ENCODE results near the gene SHB. TPM values are rescaled to one million over a fixed set of nuclear protein-coding genes. Genes with fewer than 3 reads are reported as not detected.

The SHB gene
- total RNA-seq, 1 experiment from 2014 or later, result 20.7 TPM

GRCh38 chr9:38086496-38086895 lies 17.5 kb upstream of the SHB start:
- Histone ChIP-seq H3K27ac (ENCODE audit: low read depth, low read length, poor library complexity, severe bottlenecking) (no peak overlapping the region), H3K36me3 (ENCODE audit: insufficient read depth, low read length, poor library complexity, severe bottlenecking) (no peaks in the 10 kb centered on the region), H3K4me3 (ENCODE audit: low read depth, low read length, poor library complexity, severe bottlenecking) (no peak overlapping the region), H3K27me3 (replicated peaks; ENCODE audit: insufficient read depth, low read depth, low read length, poor library complexity) (no peaks in the 10 kb centered on the region), H3K4me1 (ENCODE audit: insufficient read depth, low read length, poor library complexity, severe bottlenecking) (peaks cover 8% of the 10 kb centered on the region), H3K9me3 (ENCODE audit: low read depth, low read length, poor library complexity, severe bottlenecking) (no peaks in the 10 kb centered on the region)
- CTCF ChIA-PET, result interaction anchor here (0.6 kb wide), 1 partner anchor 59 kb away, joined by 3 read pairs; no protein-coding TSS in a partner anchor
- intact Hi-C loops (cut with micrococcal nuclease; ENCODE audit: unreplicated experiment), result loop anchor here (5.0 to 10.0 kb wide), 3 partner anchors 178 to 318 kb away; no protein-coding TSS in a partner anchor
- no TSS peak for BruUV-seq (replicated peaks)
- no peak for DNase-seq (ENCODE audit: low spot score)
- TF ChIP-seq EZH2 (IDR thresholded peaks at IDR 0.05; ENCODE audit: borderline replicate concordance, low read depth, low read length, poor library complexity, severe bottlenecking) (no peak), CTCF (conservative IDR thresholded peaks at IDR 0.05; ENCODE audit: low read depth, low read length) (no peak)
- POLR2A ChIA-PET (ENCODE audit: low non-redundant PET), result no interaction called here

DNA sequence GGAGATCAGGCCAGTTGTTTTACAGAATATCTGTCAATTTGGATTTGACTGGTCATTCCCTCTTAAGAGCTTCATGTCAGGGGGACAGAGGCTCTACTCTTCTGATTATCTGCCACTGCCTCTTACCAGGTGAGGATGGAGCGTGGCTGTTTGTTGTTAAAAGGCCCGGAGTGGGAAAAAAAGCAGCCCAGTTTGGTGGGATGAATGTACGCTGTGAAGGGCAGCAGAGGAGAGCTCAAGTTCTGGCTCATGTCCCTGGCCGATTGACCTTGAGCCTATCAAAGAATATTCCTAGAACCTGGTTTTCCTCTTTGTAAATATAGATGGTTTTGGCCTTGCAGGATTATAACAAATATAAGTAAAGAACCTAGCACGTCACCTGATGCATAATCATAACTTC lies 16.3 kb upstream of the SHB start:
- Histone ChIP-seq H3K4me3 (ENCODE audit: low read depth, low read length, poor library complexity, severe bottlenecking) (no peak overlapping the region), H3K27me3 (replicated peaks; ENCODE audit: insufficient read depth, low read depth, low read length, poor library complexity) (no peaks in the 10 kb centered on the region), H3K9me3 (ENCODE audit: low read depth, low read length, poor library complexity, severe bottlenecking) (no peaks in the 10 kb centered on the region), H3K27ac (ENCODE audit: low read depth, low read length, poor library complexity, severe bottlenecking) (no peak overlapping the region), H3K36me3 (ENCODE audit: insufficient read depth, low read length, poor library complexity, severe bottlenecking) (no peaks in the 10 kb centered on the region), H3K4me1 (ENCODE audit: insufficient read depth, low read length, poor library complexity, severe bottlenecking) (peaks cover 8% of the 10 kb centered on the region)
- ChIA-PET CTCF (no interaction called here), POLR2A (ENCODE audit: low non-redundant PET) (no interaction called here)
- DNase-seq (ENCODE audit: low spot score), result no peak
- BruUV-seq (replicated peaks), result no TSS peak
- intact Hi-C loops (cut with micrococcal nuclease; ENCODE audit: unreplicated experiment), result loop anchor here (5.0 to 10.0 kb wide), 3 partner anchors 179 to 319 kb away; no protein-coding TSS in a partner anchor
- no peak for TF ChIP-seq EZH2 (IDR thresholded peaks at IDR 0.05; ENCODE audit: borderline replicate concordance, low read depth, low read length, poor library complexity, severe bottlenecking)
- TF ChIP-seq CTCF (conservative IDR thresholded peaks at IDR 0.05; ENCODE audit: low read depth, low read length), result no peak

DNA sequence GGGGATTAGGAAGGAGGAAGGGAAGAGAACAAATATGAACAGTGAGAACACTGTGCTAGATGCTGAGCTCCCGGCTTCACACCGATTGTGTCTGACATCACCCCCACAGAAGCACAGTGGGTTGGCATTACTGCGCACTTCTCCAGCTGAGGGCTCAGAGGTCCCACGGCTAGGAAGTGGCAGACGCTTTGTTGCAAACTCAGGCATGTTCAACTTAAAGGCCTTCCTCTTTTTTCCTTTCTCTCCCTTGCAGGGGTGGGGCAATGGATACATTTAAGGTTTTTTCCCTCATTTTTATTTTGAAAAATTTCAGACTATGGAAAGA lies 15.5 kb upstream of the SHB start:
- ChIA-PET POLR2A (ENCODE audit: low non-redundant PET) (no interaction called here), CTCF (no interaction called here)
- no peak for DNase-seq (ENCODE audit: low spot score)
- no peaks in the 10 kb centered on the region for H3K36me3 ChIP-seq (ENCODE audit: insufficient read depth, low read length, poor library complexity, severe bottlenecking)
- no TSS peak for BruUV-seq (replicated peaks)
- no peaks in the 10 kb centered on the region for H3K9me3 ChIP-seq (ENCODE audit: low read depth, low read length, poor library complexity, severe bottlenecking)
- no peaks in the 10 kb centered on the region for H3K27me3 ChIP-seq (replicated peaks; ENCODE audit: insufficient read depth, low read depth, low read length, poor library complexity)
- TF ChIP-seq EZH2 (IDR thresholded peaks at IDR 0.05; ENCODE audit: borderline replicate concordance, low read depth, low read length, poor library complexity, severe bottlenecking) (no peak), CTCF (conservative IDR thresholded peaks at IDR 0.05; ENCODE audit: low read depth, low read length) (no peak)
- H3K4me3 ChIP-seq (ENCODE audit: low read depth, low read length, poor library complexity, severe bottlenecking), result no peak overlapping the region
- no peak overlapping the region for H3K27ac ChIP-seq (ENCODE audit: low read depth, low read length, poor library complexity, severe bottlenecking)
- intact Hi-C loops (cut with micrococcal nuclease; ENCODE audit: unreplicated experiment), result loop anchor here (10.0 kb wide), 2 partner anchors 180 to 320 kb away; no protein-coding TSS in a partner anchor
- peaks cover 11% of the 10 kb centered on the region for H3K4me1 ChIP-seq (ENCODE audit: insufficient read depth, low read length, poor library complexity, severe bottlenecking)

Measured in A673 (cell line).